AG10803 (cell line): ENCODE results near the gene FBXL17.

ENCODE experiments used
- DNase-seq: peaks from one replicate; pipeline ENCODE4 v3.0.0; 2010; ENCODE audit warnings: low read depth
- H3K4me3 ChIP-seq: 2 replicates; pipeline ENCODE4 v1.5.1; 2011; ENCODE audit warnings: mild to moderate bottlenecking, low read length, control low read depth
- CTCF ChIP-seq: conservative IDR thresholded peaks from 2 replicates; pipeline ENCODE4 v1.5.1; 2011; ENCODE audit warnings: mild to moderate bottlenecking, low read length, control low read depth, inconsistent platforms

The FBXL17 gene

GRCh38 chr5:108122702-108123101 lies 259.2 kb downstream of the FBXL17 start:
- DNase-seq, result peak; percentile 12
- TF ChIP-seq CTCF, result no peak

GRCh38 chr5:108118813-108119514 lies 262.9 kb downstream of the FBXL17 start:
- no peak overlapping the region for H3K4me3 ChIP-seq
- no peak for DNase-seq
- no peak for TF ChIP-seq CTCF

More at GRCh38 chr5:108122702-108123101, 259.2 kb downstream of the FBXL17 start:
- H3K4me3 ChIP-seq, result no peak overlapping the region

- no peak for DNase-seq
- TF ChIP-seq CTCF, result no peak
- no peak overlapping the region for H3K4me3 ChIP-seq
These were observed 266.2 kb downstream of the FBXL17 start for GRCh38 chr5:108115673-108116072.

GRCh38 chr5:108113950-108114349 lies 267.9 kb downstream of the FBXL17 start:
- DNase-seq, result no peak
- no peak for TF ChIP-seq CTCF
- H3K4me3 ChIP-seq, result no peak overlapping the region

GRCh38 chr5:108111736-108112135 lies 270.2 kb downstream of the FBXL17 start:
- TF ChIP-seq CTCF, result no peak
- no peak for DNase-seq
- no peak overlapping the region for H3K4me3 ChIP-seq

- DNase-seq, result no peak
- TF ChIP-seq CTCF, result no peak
- H3K4me3 ChIP-seq, result no peak overlapping the region
These were observed 272.8 kb downstream of the FBXL17 start for GRCh38 chr5:108109059-108109458.

GRCh38 chr5:108104448-108104847 lies 277.4 kb downstream of the FBXL17 start:
- DNase-seq, result no peak
- TF ChIP-seq CTCF, result no peak

More at GRCh38 chr5:108104448-108104847, 277.4 kb downstream of the FBXL17 start:
- no peak overlapping the region for H3K4me3 ChIP-seq
